HG03442 (cell line): ENCODE measurements around the gene SLC7A6OS.

Experiments used
- ATAC-seq: cut with Tn5 transposase; IDR thresholded peaks from one replicate; pipeline ENCODE4 v1.9.1; 2021; ENCODE audit warnings: mild to moderate bottlenecking, moderate library complexity; ENCODE audit not compliant: unreplicated experiment

SLC7A6OS gene

GRCh38 chr16:68310774-68311511, at the start of gene SLC7A6OS, which contains the start of gene PRMT7:
SLC7A6OS (minus strand) TSS chr16:68310946; CDS start chr16:68310926, 20 bp downstream.
PRMT7 (plus strand) TSS chr16:68311019; CDS start chr16:68315980, 4,961 bp downstream.
- ATAC-seq: peak; percentile 96

DNA sequence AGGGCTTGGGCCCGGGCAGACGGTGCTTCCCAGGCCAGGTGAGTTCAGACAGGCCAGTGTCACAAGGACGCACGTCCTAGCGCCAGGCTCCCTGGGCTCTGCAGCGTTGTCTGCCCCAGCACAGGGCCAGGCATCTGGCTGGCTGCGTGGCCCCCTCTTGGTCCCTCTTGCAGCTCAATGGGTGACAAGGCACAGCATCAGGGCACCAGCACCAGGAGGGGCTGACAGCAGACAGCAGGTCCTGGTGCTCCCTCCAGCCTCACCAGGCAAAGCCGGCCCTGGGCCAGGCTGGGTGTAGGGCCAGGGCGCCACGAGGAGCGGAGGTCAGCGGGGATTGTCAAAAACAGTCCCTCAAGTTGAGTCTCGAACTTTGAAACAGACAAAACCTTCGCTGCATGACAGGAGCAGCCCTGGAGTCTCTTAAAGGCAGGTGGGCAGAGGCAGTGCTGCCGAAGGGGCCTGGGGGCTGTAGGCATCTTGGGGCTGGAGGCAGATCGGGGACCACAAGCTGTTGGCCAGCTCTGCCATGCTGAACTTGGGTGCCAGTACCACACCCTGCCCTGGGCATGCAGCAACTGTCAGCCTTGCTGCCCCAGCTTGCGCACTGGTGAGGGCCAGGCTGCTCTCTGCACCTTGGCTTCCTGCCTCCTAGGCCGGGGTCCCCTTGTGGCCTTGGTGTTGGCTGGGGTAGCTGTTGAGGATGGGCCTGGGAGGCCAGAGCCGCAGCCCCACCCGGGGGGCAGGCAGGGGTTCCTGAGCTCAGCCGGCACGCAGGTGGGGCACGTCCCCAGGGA, 48.8 kb upstream of the SLC7A6OS start:
- no peak for ATAC-seq

GRCh38 chr16:68358951-68359350, 48.2 kb upstream of the SLC7A6OS start:
- ATAC-seq: no peak

- no peak for ATAC-seq
Observed at GRCh38 chr16:68357923-68358322, 47.2 kb upstream of the SLC7A6OS start.

- ATAC-seq: no peak
Observed at GRCh38 chr16:68357521-68357922, 46.8 kb upstream of the SLC7A6OS start.

- no peak for ATAC-seq
Observed at GRCh38 chr16:68356919-68357286, 46.2 kb upstream of the SLC7A6OS start.

DNA sequence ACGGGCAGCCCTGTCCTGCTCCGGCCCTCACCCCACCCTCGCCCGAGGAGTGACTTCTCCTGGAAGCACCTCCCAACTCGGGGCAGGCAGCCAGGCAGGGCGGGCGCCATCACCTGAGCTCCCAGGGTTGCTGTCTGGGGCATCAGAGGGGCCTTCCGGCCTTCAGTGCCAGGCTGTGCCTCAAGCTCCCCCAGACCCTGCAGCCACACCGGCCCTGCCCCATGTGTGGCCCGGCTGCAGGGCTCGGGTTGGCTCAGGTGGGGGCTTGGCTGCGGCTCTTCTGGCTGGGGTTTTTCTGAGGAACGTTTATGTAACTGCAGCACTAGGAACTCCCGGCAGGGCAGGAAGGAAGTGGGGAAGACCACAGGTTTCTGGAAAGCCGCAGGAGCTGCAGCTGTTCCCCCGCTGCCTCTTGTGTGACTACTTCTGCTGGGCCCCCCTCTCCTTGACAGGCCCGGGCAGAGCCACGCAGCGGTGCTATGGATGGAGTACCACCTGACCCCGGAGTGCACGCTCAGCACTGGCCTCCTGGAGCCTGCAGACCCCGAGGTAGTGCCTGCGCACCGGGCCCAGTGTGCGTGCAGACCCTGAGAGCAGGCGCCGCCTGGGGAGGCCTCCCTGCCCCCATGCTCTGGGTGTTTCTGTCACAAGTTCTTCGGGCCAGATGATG, 45.6 kb upstream of the SLC7A6OS start:
- ATAC-seq: peak; percentile 68

DNA sequence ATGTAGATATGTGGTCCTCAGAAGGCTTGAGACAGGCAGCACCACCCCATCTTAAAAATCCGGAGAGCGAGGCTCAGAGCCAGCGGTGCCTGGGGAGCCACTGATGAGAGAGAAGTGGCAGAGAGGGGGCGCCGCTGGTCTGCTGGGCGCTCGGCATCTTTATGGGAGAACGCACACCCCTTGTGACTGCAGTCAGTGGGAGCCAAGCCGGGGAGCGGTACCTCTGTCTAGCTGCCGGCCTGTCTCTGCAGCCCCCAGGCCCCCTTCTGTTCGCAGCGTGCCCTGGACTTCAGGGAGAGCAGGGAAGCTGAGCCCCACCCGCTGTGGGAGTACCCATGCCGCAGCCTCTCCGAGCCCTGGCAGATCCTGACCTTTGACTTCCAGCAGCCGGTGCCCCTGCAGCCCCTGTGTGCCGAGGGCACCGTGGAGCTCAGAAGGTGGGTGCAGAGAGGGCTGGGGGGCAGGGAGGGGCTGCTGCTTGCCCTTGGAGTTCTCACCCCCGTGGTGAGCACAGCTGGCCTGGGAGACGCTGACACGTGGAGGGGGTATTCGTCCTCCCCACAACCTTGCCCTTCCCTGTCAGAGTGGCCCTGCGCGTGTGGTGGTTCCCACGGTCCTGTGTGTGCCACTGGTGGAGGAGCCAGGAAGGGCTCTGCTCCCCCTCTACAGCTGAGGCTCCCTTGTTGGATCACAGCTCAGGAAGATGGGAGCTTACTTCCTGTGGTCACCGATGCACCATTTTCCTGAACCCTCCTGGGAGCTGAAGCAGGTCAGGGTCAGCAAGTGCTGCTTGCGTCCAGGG, 44.9 kb upstream of the SLC7A6OS start:
- ATAC-seq: no peak

DNA sequence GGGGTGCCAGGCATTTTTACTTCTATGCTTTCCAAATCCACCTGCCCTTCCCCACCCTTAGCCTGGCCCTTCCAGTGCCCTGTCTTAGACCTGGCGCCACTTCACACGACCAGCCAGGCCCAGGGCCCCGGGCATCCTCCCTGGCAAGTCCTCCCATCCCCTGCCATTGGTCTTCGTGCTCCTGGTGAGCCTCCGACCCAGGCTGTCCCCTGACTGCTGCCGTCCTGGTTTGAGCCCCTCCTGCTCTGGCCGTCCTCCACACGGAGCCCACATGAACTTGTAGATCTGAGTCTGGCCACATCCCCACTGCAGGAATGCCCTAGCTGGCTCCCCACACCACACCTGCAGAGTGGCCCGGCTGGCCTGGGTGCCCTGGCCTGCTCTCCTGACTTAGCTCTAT, 44.1 kb upstream of the SLC7A6OS start:
- ATAC-seq: no peak

- ATAC-seq: no peak
Observed at GRCh38 chr16:68353366-68353765, 42.6 kb upstream of the SLC7A6OS start.

- no peak for ATAC-seq
Observed at GRCh38 chr16:68351991-68352431, 41.3 kb upstream of the SLC7A6OS start.

- ATAC-seq: no peak
Observed at GRCh38 chr16:68351463-68351862, 40.7 kb upstream of the SLC7A6OS start.

DNA sequence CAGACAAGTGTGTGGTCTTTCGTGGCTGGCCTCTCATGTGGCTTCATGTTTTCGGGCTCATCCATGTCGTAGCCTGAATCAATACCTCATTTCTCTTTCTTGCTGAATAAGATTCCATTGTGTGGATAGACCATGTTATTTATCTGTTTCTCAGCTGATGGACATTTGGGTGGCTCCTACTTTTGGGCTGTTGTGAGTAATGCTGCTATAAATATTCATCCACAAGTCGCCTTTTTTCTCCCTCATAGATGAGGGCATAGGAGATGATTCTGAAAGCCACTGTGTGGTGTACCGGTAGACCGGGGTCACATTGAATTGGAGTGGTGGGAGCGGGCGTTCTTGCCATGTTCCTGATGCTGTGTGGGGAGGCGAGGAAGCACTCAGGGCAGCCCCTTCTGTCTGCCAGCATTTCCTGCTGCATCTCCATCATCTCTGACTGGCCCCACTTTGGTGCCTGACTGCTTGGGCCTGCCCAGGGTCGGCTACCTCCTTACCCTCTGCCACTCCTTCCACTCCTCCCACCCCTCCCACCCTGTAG, 40.1 kb upstream of the SLC7A6OS start:
- ATAC-seq: no peak

DNA sequence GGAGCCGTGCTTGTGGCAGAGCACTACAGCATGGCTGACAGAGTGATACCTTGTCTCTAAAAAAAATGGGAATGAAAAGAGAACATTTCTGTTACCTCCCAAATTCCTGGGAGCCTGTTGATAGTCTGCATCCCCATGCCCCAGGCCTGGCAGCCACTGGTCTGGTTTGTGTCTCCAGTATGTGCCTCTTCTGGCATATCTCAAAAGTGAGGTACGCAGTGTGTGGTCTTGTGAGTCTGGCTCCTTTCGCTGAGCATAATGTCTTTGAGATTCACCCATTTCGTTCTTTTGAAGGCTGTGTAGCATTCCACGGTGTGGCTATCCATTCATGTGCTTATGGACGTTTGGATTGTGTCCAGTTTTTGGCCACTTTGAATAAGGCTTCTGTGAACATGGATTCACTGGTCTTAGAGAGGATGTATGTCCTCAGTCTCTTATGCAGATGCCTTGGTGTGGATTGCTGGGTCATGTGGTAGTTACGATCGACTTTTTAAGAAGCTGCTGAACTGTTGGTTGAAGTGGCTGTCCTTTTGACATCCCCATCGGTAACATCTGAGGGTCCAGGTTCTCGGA, 39.2 kb upstream of the SLC7A6OS start:
- no peak for ATAC-seq

DNA sequence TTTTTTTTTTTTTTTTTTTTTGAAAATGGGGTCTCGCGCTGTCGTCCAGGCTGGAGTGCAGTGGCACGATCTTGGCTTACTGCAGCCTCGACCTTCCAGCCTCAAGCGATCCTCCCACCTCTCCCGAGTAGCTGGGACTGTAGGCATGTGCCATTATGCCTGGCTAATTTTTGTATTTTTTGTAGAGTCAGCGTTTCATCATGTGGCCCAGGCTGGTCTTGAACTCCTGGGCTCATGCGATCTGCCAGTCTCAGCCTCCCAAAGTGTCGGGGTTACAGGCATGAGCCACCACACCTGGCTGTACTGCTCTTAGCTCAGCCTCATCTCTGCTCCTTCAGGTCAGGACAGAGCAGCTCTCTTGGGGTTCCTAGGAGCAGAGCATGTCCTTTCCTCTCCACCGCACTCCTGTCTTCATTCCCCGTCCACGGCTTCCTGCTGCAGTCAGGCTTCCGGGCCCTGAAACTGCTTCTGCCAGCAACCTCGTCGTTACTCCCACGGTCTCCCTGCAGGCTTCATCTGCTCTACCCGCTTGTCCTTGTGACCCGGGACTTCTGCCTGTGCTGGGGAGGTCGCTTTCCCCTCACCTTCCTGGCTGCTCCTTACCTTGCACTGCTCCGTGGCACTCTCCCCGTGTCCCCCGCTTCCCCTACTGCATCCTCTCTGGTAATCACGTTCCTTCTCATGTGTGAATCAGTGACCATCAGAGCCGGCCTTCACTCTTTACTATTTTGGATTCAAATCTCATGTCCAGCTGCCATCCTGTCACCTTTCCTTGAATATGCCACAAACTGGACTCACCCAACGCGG, 38.1 kb upstream of the SLC7A6OS start:
- no peak for ATAC-seq

DNA sequence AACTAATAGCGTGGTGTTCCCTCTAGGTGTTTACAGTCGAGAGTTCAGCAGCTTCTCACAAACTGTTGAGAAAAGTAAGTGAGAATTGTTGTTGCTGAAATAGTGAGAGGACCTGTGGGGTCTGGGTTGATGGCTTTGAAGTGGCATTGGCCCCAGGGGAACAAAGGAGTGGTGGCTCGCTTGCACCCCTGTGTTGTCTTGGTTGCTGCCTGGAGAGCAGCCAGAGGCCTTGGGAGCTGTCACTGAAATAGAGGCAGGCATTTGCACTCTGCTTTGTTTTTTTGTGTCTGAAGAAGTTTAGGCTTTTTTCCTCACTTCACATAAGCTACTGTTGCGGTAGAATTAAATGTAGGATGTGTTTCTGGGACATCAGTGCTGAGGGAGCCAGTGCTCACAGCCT, 36.9 kb upstream of the SLC7A6OS start:
- ATAC-seq: no peak

DNA sequence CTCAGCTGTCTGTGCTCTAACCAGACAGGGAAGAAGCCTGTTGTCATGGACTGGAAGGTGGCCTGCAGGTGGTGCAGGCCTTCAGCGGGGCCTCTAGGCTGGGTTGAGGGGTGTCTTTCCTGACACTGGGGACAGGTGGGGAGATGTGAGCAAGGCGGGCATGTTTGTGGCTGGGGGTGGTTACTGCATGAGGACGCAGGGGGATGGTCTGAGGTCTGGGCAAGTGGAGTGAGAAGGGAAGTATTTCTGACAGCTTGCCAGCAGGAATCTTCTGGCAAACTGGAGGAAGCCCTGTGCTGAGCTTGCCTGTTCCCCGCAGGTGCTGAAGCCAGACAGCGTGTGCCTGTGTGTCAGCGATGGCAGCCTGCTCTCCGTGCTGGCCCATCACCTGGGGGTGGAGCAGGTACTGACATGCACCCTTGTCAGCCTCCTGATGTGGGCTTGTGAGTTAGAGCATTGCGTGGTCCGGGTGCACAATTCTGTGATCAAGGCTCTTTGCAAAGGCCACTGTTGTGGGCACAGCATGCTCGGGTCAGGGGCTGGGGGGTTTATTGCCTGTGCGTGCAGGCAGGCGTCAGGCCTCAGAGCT, 36.2 kb upstream of the SLC7A6OS start:
- no peak for ATAC-seq

DNA sequence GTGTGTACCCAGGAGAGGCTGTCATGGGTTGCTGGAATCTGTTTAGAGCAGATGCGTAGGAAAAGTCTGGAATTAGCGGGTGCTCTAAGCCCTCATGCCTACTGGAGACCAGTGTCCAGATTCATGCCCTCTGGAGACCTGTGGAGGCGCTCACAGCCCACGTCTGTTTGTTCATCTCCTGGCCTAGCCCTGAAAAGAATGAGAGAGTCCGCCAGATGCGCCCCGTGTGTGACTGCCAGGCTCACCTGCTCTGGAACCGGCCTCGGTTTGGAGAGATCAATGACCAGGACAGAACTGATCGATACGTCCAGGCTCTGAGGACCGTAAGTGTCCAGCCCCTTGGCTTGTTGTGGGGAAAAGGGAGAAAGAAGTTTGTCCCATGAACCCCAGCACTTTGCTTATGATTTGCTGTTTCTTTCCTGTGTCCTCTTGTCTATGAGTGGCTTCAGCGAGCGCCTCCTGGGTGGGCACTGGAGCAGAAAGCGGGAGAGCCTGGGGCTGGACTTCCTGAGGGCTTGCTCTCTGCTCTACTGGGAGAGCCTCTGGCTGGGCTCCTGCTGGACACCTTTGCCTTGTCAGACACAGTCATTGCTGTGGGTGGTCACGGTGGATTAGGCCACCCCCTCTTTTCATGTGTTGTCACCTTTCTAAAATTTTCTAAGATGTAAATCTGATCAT, 35.4 kb upstream of the SLC7A6OS start:
- ATAC-seq: no peak
